Suprapubic skin (tissue), 4 donors: Measurements from ENCODE around the gene CES5A.

Source experiments
- EP300 ChIP-seq: sonication (generic); formaldehyde crosslinking; IDR thresholded peaks from one replicate; pipeline ENCODE4 v1.6.1; 2017; ENCODE audit warnings: antibody characterized with exemption
- POLR2A ChIP-seq, 2 donors: fragments of 450-650 bp; IDR thresholded peaks; one replicate each; pipeline ENCODE4 v1.6.1; 2017; ENCODE audit warnings: antibody characterized with exemption in 2 of 2, mild to moderate bottlenecking in 2 of 2, moderate library complexity in 2 of 2
- POLR2AphosphoS5 ChIP-seq, 3 donors: sonication (generic); formaldehyde crosslinking; IDR thresholded peaks; one replicate each; pipeline ENCODE4 v1.6.1; 2017; ENCODE audit warnings: antibody characterized with exemption in 3 of 3
- TF ChIP-seq, protein P1 (sequence below), 2 donors: fragments of 200-600 bp in 1 of 2; fragments of 450-650 bp in 1 of 2; sonication (generic) in 1 of 2; IDR thresholded peaks; one replicate each; pipeline ENCODE4 v1.5.1; 2016 to 2019; ENCODE audit warnings: antibody characterized with exemption in 2 of 2, mild to moderate bottlenecking in 1 of 2, moderate library complexity in 1 of 2

DNA sequence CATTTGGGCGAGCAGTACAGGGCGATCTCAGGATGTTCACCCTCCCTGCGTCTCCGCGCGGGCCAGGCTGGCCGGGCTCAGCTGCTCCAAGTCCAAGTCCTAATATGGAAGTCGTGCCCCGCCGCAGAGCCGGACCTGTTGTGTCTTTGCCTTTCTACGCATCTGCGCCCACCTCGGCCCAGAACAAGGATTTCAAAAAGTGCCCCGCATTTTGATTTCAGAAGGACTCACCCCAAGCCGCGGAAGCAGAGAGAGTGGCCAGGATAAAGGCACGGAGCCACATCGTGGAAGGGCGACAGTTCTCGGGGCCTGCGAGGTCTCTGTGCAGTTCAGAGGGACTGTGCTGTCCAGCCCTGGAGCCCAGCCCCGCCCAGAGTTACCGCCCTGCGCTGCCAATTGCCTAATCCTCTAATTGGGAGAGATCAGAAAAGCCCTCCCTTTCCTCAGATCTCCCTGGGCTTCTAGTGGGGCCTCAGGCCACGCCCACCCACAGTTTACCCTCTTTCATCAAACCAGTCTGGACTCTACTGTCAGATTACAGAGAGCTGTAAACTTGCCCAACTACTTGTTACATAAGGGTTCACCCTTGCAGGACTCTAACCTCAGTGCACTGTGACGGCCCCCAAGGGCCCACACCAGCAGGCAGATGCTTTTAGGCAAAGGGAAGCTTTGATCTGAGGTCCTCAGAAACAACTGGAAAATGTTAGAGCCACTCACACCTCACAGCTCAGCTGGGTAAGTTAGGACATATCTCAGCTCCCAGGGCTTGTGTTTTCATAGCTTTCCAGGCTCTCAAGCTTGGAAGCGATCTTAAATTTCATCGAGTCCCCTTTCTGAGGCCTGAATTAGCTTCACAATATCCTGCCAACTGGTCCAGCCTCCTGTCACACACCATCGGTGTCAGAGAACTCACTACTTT, 42.1 kb downstream of the CES5A start, which contains the start of gene CES1:
- TF ChIP-seq, protein P1, sequence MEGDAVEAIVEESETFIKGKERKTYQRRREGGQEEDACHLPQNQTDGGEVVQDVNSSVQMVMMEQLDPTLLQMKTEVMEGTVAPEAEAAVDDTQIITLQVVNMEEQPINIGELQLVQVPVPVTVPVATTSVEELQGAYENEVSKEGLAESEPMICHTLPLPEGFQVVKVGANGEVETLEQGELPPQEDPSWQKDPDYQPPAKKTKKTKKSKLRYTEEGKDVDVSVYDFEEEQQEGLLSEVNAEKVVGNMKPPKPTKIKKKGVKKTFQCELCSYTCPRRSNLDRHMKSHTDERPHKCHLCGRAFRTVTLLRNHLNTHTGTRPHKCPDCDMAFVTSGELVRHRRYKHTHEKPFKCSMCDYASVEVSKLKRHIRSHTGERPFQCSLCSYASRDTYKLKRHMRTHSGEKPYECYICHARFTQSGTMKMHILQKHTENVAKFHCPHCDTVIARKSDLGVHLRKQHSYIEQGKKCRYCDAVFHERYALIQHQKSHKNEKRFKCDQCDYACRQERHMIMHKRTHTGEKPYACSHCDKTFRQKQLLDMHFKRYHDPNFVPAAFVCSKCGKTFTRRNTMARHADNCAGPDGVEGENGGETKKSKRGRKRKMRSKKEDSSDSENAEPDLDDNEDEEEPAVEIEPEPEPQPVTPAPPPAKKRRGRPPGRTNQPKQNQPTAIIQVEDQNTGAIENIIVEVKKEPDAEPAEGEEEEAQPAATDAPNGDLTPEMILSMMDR (IDR thresholded peaks at IDR 0.05) = no peak
- TF ChIP-seq POLR2A (IDR thresholded peaks at IDR 0.05) (no peak), POLR2AphosphoS5 (IDR thresholded peaks at IDR 0.05) (no peak), EP300 (no peak)
